Skeletal muscle satellite cell (primary cell): Measurements from ENCODE around the gene STON1. TPM values are rescaled to one million over a fixed set of nuclear protein-coding genes. Genes with fewer than 3 reads are reported as not detected.

ENCODE experiments used
- H3K27me3 ChIP-seq: 2 replicates; pipeline ENCODE4 v1.7.0; 2013; ENCODE audit warnings: low read length; ENCODE audit not compliant: control insufficient read depth, insufficient read depth
- H3K36me3 ChIP-seq: 2 replicates; pipeline ENCODE4 v1.7.0; 2013; ENCODE audit warnings: mild to moderate bottlenecking, control low read depth, low read length; ENCODE audit not compliant: insufficient read depth
- H3K4me1 ChIP-seq: 2 replicates; pipeline ENCODE4 v1.7.0; 2013; ENCODE audit warnings: low read length; ENCODE audit not compliant: control insufficient read depth, insufficient read depth
- H3K4me2 ChIP-seq: 2 replicates; pipeline ENCODE4 v1.7.0; 2013; ENCODE audit warnings: mild to moderate bottlenecking, low read length
- H3K4me3 ChIP-seq: 2 replicates; pipeline ENCODE4 v1.7.0; 2013; ENCODE audit warnings: low read length
- H3K9ac ChIP-seq: 2 replicates; pipeline ENCODE4 v1.7.0; 2013; ENCODE audit warnings: mild to moderate bottlenecking, low read depth, low read length, moderate library complexity
- H3K9me3 ChIP-seq: replicated peaks from 2 replicates; pipeline ENCODE4 v1.7.0; 2013; ENCODE audit warnings: mild to moderate bottlenecking, control low read depth, low read length
- small RNA-seq: library from RNA; depleted of rRNA; stranded (forward); fragments of <200 nt; gene quantifications from one replicate; pipeline ENCODE3, GENCODE V24; 2012

The STON1 gene

DNA sequence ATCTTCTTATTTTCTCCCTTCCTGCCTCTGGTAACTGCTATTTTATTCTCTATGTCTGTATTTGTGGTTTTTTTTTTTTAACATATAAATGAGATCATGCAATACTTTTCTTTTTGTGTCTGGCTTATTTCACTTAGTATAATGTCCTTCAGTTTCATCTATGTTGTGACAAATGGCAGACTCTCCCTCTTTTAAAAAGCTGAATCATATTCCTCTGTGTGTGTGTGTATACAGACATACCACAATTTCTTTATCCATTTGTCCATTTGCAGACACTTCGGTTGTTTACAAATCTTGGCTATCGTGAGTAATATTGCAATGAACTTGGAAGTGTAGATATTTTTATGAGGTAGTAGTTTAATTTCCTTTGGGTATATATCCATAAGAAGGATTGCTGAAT lies 94.7 kb downstream of the STON1 start:
- no peaks in the 10 kb centered on the region for H3K9me3 ChIP-seq
- no peak overlapping the region for H3K9ac ChIP-seq
- H3K27me3 ChIP-seq: no peaks in the 10 kb centered on the region
- H3K4me3 ChIP-seq: no peak overlapping the region
- no peaks in the 10 kb centered on the region for H3K36me3 ChIP-seq
- no peak overlapping the region for H3K4me2 ChIP-seq
- H3K4me1 ChIP-seq: no peaks in the 10 kb centered on the region

DNA sequence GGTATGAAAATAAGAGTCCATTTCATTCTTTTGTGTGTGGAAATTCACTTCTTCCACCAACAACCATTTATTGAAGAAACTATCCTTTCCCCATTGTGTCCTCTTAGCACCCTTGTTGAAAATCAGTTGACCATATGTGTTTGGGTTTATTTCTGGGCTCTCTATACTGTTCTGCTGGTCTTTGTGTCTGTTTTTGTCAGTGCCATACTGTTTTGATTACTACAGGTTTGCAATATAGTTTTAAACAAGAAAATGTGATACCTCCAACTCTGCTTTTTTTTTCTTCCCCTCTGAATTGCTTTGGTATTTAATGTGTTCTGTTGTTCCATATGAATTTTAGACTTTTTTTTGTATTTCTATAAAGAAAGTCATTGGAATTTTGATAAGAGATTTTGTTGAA lies 96.1 kb downstream of the STON1 start:
- H3K36me3 ChIP-seq: no peaks in the 10 kb centered on the region
- H3K27me3 ChIP-seq: no peaks in the 10 kb centered on the region
- no peak overlapping the region for H3K4me3 ChIP-seq
- H3K4me2 ChIP-seq: no peak overlapping the region
- no peaks in the 10 kb centered on the region for H3K9me3 ChIP-seq
- no peaks in the 10 kb centered on the region for H3K4me1 ChIP-seq
- H3K9ac ChIP-seq: no peak overlapping the region

DNA sequence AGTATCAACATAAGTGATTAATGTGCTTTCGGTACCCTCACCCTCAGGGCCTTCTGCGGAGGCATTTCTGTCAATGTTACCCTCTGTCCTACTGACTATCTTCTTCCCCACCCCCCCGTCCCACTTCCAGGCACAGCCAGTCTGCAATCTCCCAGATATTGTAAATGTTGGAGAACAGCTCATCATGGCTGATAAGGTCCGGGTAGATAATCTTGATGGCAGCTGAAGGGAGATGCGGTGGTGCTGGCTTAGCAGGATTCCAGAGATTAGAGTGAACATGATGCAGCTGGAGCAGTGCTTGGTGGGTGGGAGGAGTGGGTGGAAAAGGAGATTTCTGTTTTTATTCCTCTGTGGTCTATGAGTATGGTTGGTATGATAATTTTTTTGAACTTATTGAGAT lies 103.2 kb downstream of the STON1 start:
- Histone ChIP-seq H3K4me1 (no peaks in the 10 kb centered on the region), H3K4me2 (no peak overlapping the region), H3K4me3 (no peak overlapping the region), H3K27me3 (no peaks in the 10 kb centered on the region), H3K9ac (no peak overlapping the region), H3K36me3 (no peaks in the 10 kb centered on the region), H3K9me3 (no peaks in the 10 kb centered on the region)

DNA sequence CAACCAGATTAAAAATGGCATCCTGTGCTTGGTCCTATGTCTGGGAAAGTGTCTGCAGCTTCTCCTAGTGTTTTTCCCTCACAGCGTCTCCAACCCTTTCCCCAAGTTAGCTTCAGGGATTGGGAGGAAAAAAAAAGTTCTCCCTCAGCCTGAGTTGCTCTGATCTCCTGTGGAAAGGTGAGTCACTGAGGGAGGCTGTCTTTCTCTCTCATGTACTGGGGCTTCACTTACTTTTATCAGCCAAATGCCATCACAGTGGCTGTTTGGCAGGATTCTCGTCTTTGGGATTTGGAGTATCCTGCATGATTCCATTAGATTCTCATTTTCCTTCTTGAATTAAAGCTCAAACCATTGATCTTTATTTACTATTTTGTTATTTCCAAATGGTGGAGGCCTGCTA lies 105.8 kb downstream of the STON1 start:
- no peaks in the 10 kb centered on the region for H3K9me3 ChIP-seq
- H3K36me3 ChIP-seq: no peaks in the 10 kb centered on the region
- no peak overlapping the region for H3K4me3 ChIP-seq
- no peak overlapping the region for H3K9ac ChIP-seq
- H3K27me3 ChIP-seq: no peaks in the 10 kb centered on the region
- H3K4me1 ChIP-seq: no peaks in the 10 kb centered on the region
- H3K4me2 ChIP-seq: no peak overlapping the region

DNA sequence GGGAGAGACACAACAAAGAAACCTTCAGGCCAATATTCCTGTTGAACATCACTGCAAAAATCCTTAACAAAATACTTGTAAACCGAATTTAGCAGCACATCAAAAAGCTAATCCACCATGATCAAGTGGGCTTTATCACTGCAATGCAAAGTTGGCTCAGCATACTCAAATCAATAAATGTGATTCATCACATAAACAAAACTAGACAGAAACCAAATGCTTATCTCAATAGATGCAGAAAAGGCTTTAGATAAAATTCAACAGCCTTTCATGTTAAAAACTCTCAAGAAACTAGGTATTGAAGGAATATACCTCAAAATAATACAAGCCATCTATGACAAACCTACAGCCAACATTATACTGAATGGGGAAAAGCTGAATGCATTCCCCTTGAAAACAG lies 108.3 kb downstream of the STON1 start:
- Histone ChIP-seq H3K36me3 (no peaks in the 10 kb centered on the region), H3K4me2 (no peak overlapping the region), H3K9ac (no peak overlapping the region), H3K27me3 (no peaks in the 10 kb centered on the region), H3K4me1 (no peaks in the 10 kb centered on the region), H3K9me3 (no peaks in the 10 kb centered on the region), H3K4me3 (no peak overlapping the region)

Small RNA genes within 50 kb of the gene (small RNA-seq; reads per million reads assigned to genes)
- gene RNU6-282P (not detected), gene TPT1P11 (not detected)
